Upper lobe of left lung (tissue), 6 donors: ENCODE measurements around the gene CPTP. TPM values are rescaled to one million over a fixed set of nuclear protein-coding genes. Genes with fewer than 3 reads are reported as not detected.

ENCODE experiments used
- ATAC-seq, 2 donors: fragments of 200-7000 bp; cut with Tn5 transposase; one replicate each; pipeline ENCODE4 v1.9.1; 2022; ENCODE audit warnings: mild to moderate bottlenecking in 2 of 2, moderate library complexity in 2 of 2; ENCODE audit not compliant: low FRiP score in 2 of 2
- DNase-seq, 2 donors: peaks; one replicate each; pipeline ENCODE4 v3.0.0-alpha.2; 2019 to 2020
- H3K27ac ChIP-seq, 4 donors: fragments of 200-600 bp; sonication (generic); one replicate each; pipeline ENCODE4 v1.5.1; 2016 to 2019
- H3K27me3 ChIP-seq, 4 donors: fragments of 200-600 bp; sonication (generic); one replicate each; pipeline ENCODE4 v1.5.1; 2017 to 2019
- H3K36me3 ChIP-seq, 4 donors: fragments of 200-600 bp; sonication (generic); one replicate each; pipeline ENCODE4 v1.5.1; 2016 to 2019
- H3K4me1 ChIP-seq, 4 donors: fragments of 200-600 bp; sonication (generic); one replicate each; pipeline ENCODE4 v1.5.1; 2018 to 2019
- H3K4me3 ChIP-seq, 4 donors: fragments of 200-600 bp; sonication (generic); one replicate each; pipeline ENCODE4 v1.5.1; 2017 to 2019; ENCODE audit warnings: mild to moderate bottlenecking in 2 of 4, moderate library complexity in 1 of 4
- H3K9me3 ChIP-seq, 4 donors: fragments of 200-600 bp; sonication (generic); one replicate each; pipeline ENCODE4 v1.5.1; 2018 to 2019
- CTCF ChIP-seq, 6 experiments: fragments of 450-650 bp in 4 of 6; fragments of 200-600 bp in 2 of 6; sonication (generic) in 2 of 6; IDR thresholded peaks; one replicate each; pipeline ENCODE4 v1.5.1; 2016 to 2019; ENCODE audit warnings: antibody characterized with exemption in 6 of 6
- EP300 ChIP-seq, 4 donors: sonication (generic); formaldehyde crosslinking; IDR thresholded peaks; one replicate each; pipeline ENCODE4 v1.5.1; 2017; ENCODE audit warnings: antibody characterized with exemption in 4 of 4, control low read depth in 2 of 4
- POLR2A ChIP-seq, 4 donors: fragments of 450-650 bp; IDR thresholded peaks; one replicate each; pipeline ENCODE4 v1.5.1; 2016 to 2017; ENCODE audit warnings: antibody characterized with exemption in 4 of 4, mild to moderate bottlenecking in 2 of 4
- POLR2AphosphoS5 ChIP-seq, 2 donors: sonication (generic); formaldehyde crosslinking; IDR thresholded peaks; one replicate each; pipeline ENCODE4 v1.5.1; 2017; ENCODE audit warnings: antibody characterized with exemption in 2 of 2
- WGBS, 2 donors: methylation state at CpG; one replicate each; pipeline ENCODE4 v1.1.5; 2017 to 2018; 5-methylcytosine and 5-hydroxymethylcytosine counted together
- total RNA-seq, 6 donors: library from RNA; depleted of rRNA in 4 of 6; stranded (reverse); fragments of >200 nt in 4 of 6; gene quantifications; one replicate each; pipeline versions ENCODE4 v1.1.0 to v1.2.1, GENCODE V29; 2016 to 2021
- donor health status: DM: no; HTN: no; CAD: no; lungs with moderate emphysema.
- donor health status: DM: no; HTN: yes; CAD: no; lungs with severe emphysema.

Gene CPTP
- total RNA-seq, 6 donors from 2014 or later, result 14.7 to 41.6 (median 26.0) TPM

DNA sequence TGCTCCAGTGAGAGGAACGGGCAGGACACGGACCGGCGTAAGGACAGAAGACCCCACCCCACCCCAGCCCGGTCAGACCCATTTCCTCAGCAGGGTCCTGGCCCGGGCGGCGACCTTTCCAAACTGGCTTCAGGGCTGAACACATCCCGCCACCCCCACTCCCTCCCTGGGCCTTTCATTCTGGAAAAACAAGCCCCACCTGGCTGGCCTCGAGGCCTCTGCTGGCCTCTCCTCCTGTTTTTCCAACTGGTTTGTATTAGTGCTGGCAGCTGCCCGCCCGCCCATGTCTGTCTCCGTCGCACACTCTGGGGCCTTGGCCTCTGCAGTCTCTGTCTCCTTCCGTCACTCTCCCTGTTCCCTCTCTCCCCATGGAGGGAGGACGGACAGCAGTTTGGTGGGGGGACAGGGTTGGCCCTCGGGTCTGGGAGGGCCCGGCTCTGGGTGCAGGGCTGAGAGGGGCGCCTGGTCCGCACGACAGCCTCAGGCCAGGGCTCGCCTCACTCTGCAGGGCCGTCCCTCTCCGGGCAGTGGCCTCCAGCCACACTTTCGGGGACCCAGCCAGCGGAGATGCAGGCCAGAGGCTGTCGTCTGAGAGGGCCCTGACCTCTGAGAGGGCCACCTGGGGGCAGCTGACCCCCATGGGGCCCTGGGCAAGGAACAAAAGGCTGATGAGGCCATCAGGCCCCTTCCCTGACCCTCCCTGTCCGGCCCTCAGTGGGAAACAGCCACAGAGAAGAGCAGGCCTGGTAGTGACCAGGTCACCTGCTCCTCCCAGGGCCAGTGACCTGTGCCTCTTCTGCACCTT lies 35.3 kb downstream of the CPTP start:
- Histone ChIP-seq H3K27ac (peak overlapping the region; percentile 76 to 85 (median 83)), H3K27me3 (peaks cover 0 to 35% (median 11%) of the 10 kb centered on the region in 4 donors), H3K4me1 (peaks cover 22 to 50% (median 41%) of the 10 kb centered on the region in 4 donors), H3K9me3 (no peaks in the 10 kb centered on the region), H3K4me3 (no peak overlapping the region), H3K36me3 (peaks cover 0 to under 1% (median 0%) of the 10 kb centered on the region in 4 donors)
- no peak for TF ChIP-seq POLR2AphosphoS5 (IDR thresholded peaks at IDR 0.05)
- no peak for TF ChIP-seq POLR2A (IDR thresholded peaks at IDR 0.05)
- TF ChIP-seq EP300 (IDR thresholded peaks at IDR 0.05), result no peak
- TF ChIP-seq CTCF (IDR thresholded peaks at IDR 0.05), result no peak
- ATAC-seq (peak in 1 of 2 donors; percentile 66), DNase-seq (peak in 1 of 2 donors; percentile 76)
- 45 to 63% methylated on average over 16 to 27 of the region's 28 CpGs for WGBS, 2 donors

GRCh38 chr1:1360506-1361169 lies 36.0 kb downstream of the CPTP start:
- peak overlapping the region; percentile 76 to 85 (median 83) for H3K27ac ChIP-seq
- TF ChIP-seq EP300 (IDR thresholded peaks at IDR 0.05) (no peak), POLR2A (IDR thresholded peaks at IDR 0.05) (no peak), POLR2AphosphoS5 (IDR thresholded peaks at IDR 0.05) (peak in 1 of 2 donors; percentile 49)
- ATAC-seq, result peak; percentile 63 to 84
- 69 to 92% methylated on average over 13 to 19 of the region's 20 CpGs for WGBS, 2 donors
- H3K4me1 ChIP-seq, result peaks cover 14 to 43% (median 35%) of the 10 kb centered on the region in 4 donors
- H3K9me3 ChIP-seq, result no peaks in the 10 kb centered on the region
- H3K4me3 ChIP-seq, result no peak overlapping the region
- peaks cover 0 to 27% (median 4%) of the 10 kb centered on the region in 4 donors for H3K27me3 ChIP-seq
- no peaks in the 10 kb centered on the region for H3K36me3 ChIP-seq
- peak in 1 of 2 donors; percentile 71 for DNase-seq

DNA sequence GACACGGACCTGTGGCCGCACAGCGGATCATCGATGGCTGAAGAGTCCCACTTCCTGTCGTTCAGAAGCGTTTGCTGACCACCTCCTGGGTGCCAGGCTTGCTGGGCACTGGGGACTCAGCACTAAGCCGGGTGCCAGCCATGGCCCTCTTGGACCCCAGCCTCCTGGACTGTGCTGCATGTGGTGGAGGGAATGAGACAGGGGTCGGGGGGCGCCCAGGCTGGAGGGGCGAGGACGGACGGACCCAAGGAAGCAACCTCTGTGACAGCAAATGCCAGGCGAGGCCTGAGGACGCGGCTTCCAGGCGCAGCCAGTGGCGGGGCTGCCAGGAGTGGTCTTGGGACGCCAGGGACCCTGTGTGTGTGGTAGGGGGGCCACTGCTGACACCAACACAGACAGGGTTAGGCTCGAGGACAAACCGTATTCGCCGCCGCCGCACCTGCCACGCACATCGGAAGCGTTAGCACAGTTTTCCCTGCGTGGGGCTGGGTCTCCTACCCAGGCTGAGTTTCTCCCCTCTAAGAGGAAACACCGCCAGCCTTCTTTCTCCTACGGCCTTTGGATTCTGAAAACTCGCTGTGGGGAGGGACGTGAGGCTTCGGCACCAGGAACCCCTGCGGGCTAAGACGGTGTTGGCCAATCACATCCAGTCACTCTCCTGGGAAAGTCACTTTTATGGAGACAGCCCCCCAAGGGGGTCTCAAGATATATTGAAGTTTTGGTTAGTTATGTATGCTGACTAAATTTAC lies 36.8 kb downstream of the CPTP start:
- Histone ChIP-seq H3K27ac (peak overlapping the region; percentile 57 to 69 (median 60)), H3K4me3 (no peak overlapping the region), H3K27me3 (peaks cover 0 to 20% (median 4%) of the 10 kb centered on the region in 4 donors), H3K4me1 (peaks cover 13 to 36% (median 27%) of the 10 kb centered on the region in 4 donors), H3K9me3 (no peaks in the 10 kb centered on the region), H3K36me3 (no peaks in the 10 kb centered on the region)
- WGBS, 2 donors, result 70 to 75% methylated on average over 21 to 34 of the region's 35 CpGs
- DNase-seq (peak in 1 of 2 donors; percentile 78), ATAC-seq (no peak)
- TF ChIP-seq POLR2AphosphoS5 (IDR thresholded peaks at IDR 0.05), result no peak
- TF ChIP-seq EP300 (IDR thresholded peaks at IDR 0.05), result no peak
- no peak for TF ChIP-seq POLR2A (IDR thresholded peaks at IDR 0.05)
- no peak for TF ChIP-seq CTCF (IDR thresholded peaks at IDR 0.05)

DNA sequence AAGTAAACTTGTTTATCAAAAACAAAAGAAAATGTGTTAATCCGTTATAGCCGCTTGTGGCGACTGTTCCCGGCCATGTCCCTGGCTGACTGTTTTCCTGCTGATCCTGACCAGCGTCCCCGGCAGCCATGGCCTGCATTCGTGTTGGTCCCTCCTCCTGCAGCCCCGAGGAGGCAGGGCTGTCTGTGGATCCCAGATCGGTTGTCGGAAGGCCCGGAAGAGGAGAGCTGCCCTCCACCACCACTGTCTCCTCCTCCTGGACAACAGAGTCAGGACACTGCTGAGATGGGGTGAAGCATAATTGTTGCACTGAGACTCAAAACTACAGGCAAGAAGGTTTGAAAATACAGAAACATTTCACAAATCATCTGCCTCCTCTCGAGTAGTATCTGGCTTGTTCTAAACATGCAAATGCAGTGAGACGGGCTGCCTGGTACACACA lies 37.4 kb downstream of the CPTP start:
- DNase-seq (no peak), ATAC-seq (peak in 1 of 2 donors; percentile 58)
- WGBS, 2 donors, result 29 to 39% methylated on average over 11 to 13 of the region's 13 CpGs
- no peaks in the 10 kb centered on the region for H3K9me3 ChIP-seq
- H3K36me3 ChIP-seq, result no peaks in the 10 kb centered on the region
- H3K4me3 ChIP-seq, result no peak overlapping the region
- peaks cover 13 to 30% (median 21%) of the 10 kb centered on the region in 4 donors for H3K4me1 ChIP-seq
- H3K27me3 ChIP-seq, result peaks cover 0 to 16% (median 3%) of the 10 kb centered on the region in 4 donors
- H3K27ac ChIP-seq, result peak overlapping the region; percentile 57 to 69 (median 60)
- no peak for TF ChIP-seq EP300 (IDR thresholded peaks at IDR 0.05)
- no peak for TF ChIP-seq POLR2A (IDR thresholded peaks at IDR 0.05)
- TF ChIP-seq POLR2AphosphoS5 (IDR thresholded peaks at IDR 0.05), result no peak

- DNase-seq (peak in 1 of 2 donors; percentile 55), ATAC-seq (no peak)
- H3K27ac ChIP-seq, result no peak overlapping the region
- peaks cover 0 to 19% (median 13%) of the 10 kb centered on the region in 4 donors for H3K4me1 ChIP-seq
- no peaks in the 10 kb centered on the region for H3K27me3 ChIP-seq
- no peak for TF ChIP-seq POLR2AphosphoS5 (IDR thresholded peaks at IDR 0.05)
- TF ChIP-seq EP300 (IDR thresholded peaks at IDR 0.05), result no peak
- TF ChIP-seq POLR2A (IDR thresholded peaks at IDR 0.05), result no peak
- no peak for TF ChIP-seq CTCF (IDR thresholded peaks at IDR 0.05)
- WGBS, 2 donors, result 83 to 88% methylated on average over 7 to 14 of the region's 14 CpGs
- no peaks in the 10 kb centered on the region for H3K36me3 ChIP-seq
- no peaks in the 10 kb centered on the region for H3K9me3 ChIP-seq
- no peak overlapping the region for H3K4me3 ChIP-seq
Measured at GRCh38 chr1:1364266-1364665, 39.7 kb downstream of the CPTP start.
